ENCODE data around the gene TMA7.

Gene TMA7

DNA sequence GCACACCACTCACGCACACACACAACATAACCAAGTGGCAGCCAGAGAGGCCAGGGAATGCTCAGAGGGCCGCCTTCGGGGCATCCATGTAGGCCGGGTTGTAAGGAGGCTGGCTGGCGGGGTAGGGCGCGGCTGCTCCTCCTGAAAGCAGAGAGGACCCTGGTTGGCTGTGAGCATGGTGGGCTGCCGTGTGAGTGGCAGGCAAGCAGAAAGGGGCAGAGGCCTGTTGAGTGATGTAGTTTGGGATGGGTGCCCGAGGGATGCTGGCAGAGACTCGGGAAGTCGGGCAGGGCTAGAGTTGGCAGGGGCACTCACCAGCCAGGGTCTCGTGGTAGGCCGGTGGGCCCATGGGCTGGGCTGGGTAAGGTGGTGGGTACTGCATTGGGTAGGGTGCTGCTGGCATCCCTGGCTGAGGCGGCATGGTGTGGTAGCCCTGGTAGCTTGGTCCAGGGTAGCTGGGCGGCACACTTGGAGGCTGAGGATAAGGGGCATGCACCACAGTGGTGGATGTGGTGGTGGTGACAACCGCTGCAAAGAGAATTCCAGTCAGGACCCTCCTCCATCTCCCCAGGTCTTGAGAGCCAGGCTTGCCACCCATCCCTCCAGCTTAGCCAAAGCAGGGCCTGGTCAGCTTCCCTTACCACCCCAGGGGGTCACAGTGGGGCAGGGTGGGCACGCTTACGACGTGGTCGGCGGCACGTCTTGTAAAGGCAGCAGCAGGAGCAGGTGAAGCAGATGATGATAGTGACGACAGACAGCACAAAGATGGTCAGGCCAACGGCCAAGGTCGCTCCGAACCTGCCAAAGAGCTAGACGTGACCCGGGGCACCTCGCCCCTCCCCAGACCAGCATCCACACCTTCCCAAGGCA, 29.2 kb downstream of the TMA7 start:
- H3K4me3 ChIP-seq (ENCODE audit: low read depth, low read length): no peak overlapping the region
- no peaks in the 10 kb centered on the region for H3K4me1 ChIP-seq (ENCODE audit: control insufficient read depth, insufficient read depth, low read length)
- CTCF ChIA-PET: no interaction called here
- POLR2A ChIA-PET: interaction anchor here (0.8 to 1.6 kb wide), 2 partner anchors 10 to 22 kb away, joined by 3 to 4 read pairs; partner anchors contain the start of gene ATRIP
- peaks cover 0 to 55% of the 10 kb centered on the region in 2 experiments; a peak in 2 of 3 replicates for H3K36me3 ChIP-seq (ENCODE audit: control insufficient read depth in 2 of 2, insufficient read depth in 1 of 2, low read length in 2 of 2)
- no peak overlapping the region for H3K27ac ChIP-seq (ENCODE audit: extremely low read depth, low read depth, low read length)
- no peak for TF ChIP-seq ZNF292 (tag by site-specific recombination; IDR thresholded peaks at IDR 0.05; ENCODE audit: borderline replicate concordance, low read depth)
- TF ChIP-seq, protein P1, sequence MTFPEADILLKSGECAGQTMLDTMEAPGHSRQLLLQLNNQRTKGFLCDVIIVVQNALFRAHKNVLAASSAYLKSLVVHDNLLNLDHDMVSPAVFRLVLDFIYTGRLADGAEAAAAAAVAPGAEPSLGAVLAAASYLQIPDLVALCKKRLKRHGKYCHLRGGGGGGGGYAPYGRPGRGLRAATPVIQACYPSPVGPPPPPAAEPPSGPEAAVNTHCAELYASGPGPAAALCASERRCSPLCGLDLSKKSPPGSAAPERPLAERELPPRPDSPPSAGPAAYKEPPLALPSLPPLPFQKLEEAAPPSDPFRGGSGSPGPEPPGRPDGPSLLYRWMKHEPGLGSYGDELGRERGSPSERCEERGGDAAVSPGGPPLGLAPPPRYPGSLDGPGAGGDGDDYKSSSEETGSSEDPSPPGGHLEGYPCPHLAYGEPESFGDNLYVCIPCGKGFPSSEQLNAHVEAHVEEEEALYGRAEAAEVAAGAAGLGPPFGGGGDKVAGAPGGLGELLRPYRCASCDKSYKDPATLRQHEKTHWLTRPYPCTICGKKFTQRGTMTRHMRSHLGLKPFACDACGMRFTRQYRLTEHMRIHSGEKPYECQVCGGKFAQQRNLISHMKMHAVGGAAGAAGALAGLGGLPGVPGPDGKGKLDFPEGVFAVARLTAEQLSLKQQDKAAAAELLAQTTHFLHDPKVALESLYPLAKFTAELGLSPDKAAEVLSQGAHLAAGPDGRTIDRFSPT (tag by site-specific recombination; IDR thresholded peaks at IDR 0.05): peak; percentile 66
- TF ChIP-seq ZNF677 (tag by site-specific recombination; IDR thresholded peaks at IDR 0.05): no peak
- TF ChIP-seq ZNF350 (tag by site-specific recombination; IDR thresholded peaks at IDR 0.05): no peak
- no peak for TF ChIP-seq IKZF3 (tag by site-specific recombination; IDR thresholded peaks at IDR 0.05)
- no peaks in the 10 kb centered on the region for H3K9me3 ChIP-seq (ENCODE audit: control insufficient read depth, insufficient read depth, low read depth, low read length)

DNA sequence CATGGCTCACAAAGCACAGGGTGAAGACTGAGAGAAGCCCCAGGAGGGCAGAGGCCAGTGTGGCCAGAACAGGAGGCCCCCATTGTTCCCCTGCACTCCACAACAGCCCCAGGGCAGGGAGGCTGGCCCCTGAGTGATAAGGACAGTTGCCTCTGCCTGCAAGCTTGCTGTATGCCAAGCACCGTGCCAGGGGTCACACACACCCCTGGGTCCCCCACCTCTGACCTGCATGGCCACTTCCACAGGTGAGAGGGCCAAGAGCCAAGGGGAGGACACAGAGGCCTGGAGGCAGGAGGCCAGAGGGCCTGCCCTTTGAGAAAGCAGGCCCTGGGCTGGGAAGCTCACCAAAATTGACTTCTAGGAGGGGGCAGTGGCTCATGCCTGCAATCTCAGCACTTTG, 30.2 kb downstream of the TMA7 start:
- no peaks in the 10 kb centered on the region for H3K4me1 ChIP-seq (ENCODE audit: control insufficient read depth, insufficient read depth, low read length)
- no peak for TF ChIP-seq ZNF114 (tag by site-specific recombination; IDR thresholded peaks at IDR 0.05)
- TF ChIP-seq ZNF792 (tag by site-specific recombination; IDR thresholded peaks at IDR 0.05): no peak
- TF ChIP-seq BCL11B (tag by site-specific recombination; IDR thresholded peaks at IDR 0.05; ENCODE audit: low read depth): no peak
- TF ChIP-seq ZNF426 (tag by site-specific recombination; IDR thresholded peaks at IDR 0.05): no peak
- no peak for TF ChIP-seq KLF16 (tag by site-specific recombination; IDR thresholded peaks at IDR 0.05)
- TF ChIP-seq, protein P2, sequence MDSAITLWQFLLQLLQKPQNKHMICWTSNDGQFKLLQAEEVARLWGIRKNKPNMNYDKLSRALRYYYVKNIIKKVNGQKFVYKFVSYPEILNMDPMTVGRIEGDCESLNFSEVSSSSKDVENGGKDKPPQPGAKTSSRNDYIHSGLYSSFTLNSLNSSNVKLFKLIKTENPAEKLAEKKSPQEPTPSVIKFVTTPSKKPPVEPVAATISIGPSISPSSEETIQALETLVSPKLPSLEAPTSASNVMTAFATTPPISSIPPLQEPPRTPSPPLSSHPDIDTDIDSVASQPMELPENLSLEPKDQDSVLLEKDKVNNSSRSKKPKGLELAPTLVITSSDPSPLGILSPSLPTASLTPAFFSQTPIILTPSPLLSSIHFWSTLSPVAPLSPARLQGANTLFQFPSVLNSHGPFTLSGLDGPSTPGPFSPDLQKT (IDR thresholded peaks at IDR 0.05; ENCODE audit: borderline replicate concordance, low read depth, low read length): no peak
- TF ChIP-seq, protein P3, sequence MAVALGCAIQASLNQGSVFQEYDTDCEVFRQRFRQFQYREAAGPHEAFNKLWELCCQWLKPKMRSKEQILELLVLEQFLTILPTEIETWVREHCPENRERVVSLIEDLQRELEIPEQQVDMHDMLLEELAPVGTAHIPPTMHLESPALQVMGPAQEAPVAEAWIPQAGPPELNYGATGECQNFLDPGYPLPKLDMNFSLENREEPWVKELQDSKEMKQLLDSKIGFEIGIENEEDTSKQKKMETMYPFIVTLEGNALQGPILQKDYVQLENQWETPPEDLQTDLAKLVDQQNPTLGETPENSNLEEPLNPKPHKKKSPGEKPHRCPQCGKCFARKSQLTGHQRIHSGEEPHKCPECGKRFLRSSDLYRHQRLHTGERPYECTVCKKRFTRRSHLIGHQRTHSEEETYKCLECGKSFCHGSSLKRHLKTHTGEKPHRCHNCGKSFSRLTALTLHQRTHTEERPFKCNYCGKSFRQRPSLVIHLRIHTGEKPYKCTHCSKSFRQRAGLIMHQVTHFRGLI (tag by site-specific recombination; IDR thresholded peaks at IDR 0.05): no peak
- TF ChIP-seq ZBTB17 (tag by site-specific recombination; IDR thresholded peaks at IDR 0.05): no peak
- TF ChIP-seq, protein P4, sequence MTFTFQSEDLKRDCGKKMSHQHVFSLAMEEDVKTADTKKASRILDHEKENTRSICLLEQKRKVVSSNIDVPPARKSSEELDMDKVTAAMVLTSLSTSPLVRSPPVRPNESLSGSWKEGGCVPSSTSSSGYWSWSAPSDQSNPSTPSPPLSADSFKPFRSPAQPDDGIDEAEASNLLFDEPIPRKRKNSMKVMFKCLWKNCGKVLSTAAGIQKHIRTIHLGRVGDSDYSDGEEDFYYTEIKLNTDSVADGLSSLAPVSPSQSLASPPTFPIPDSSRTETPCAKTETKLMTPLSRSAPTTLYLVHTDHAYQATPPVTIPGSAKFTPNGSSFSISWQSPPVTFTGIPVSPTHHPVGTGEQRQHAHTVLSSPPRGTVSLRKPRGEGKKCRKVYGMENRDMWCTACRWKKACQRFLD (tag by site-specific recombination; IDR thresholded peaks at IDR 0.05): no peak
- no peak overlapping the region for H3K27ac ChIP-seq (ENCODE audit: extremely low read depth, low read depth, low read length)
- CTCF ChIA-PET: no interaction called here
- H3K36me3 ChIP-seq (ENCODE audit: control insufficient read depth in 2 of 2, insufficient read depth in 1 of 2, low read length in 2 of 2): peaks cover 0 to 45% of the 10 kb centered on the region in 2 experiments; a peak in 2 of 3 replicates
- no peaks in the 10 kb centered on the region for H3K9me3 ChIP-seq (ENCODE audit: control insufficient read depth, insufficient read depth, low read depth, low read length)
- H3K4me3 ChIP-seq (ENCODE audit: low read depth, low read length): no peak overlapping the region
- POLR2A ChIA-PET: interaction anchor here (1.6 kb wide), 1 partner anchor 11 kb away, joined by 4 read pairs; no protein-coding TSS in a partner anchor
